HG03097 (cell line): ENCODE data around the gene PCSK1N.
"Not testable (repeated sequence)": the region's sequence is repeated elsewhere in the genome, so short reads cannot be mapped to it uniquely, and the experiment has no call there.

Experiments used
- ATAC-seq: cut with Tn5 transposase; IDR thresholded peaks from one replicate; pipeline ENCODE4 v1.9.1; 2021; ENCODE audit not compliant: unreplicated experiment, low FRiP score

PCSK1N gene

GRCh38 chrX:48824066-48824465, 11.3 kb downstream of the PCSK1N start:
- no peak for ATAC-seq

DNA sequence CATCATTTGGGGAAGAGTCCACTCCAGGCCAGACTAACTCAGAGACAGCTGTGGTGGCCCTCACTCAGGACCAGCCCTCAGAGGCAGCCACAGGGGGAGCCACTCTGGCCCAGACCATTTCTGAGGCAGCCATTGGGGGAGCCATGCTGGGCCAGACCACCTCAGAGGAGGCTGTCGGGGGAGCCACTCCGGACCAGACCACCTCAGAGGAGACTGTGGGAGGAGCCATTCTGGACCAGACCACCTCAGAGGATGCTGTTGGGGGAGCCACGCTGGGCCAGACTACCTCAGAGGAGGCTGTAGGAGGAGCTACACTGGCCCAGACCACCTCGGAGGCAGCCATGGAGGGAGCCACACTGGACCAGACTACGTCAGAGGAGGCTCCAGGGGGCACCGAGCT, 12.4 kb downstream of the PCSK1N start:
- ATAC-seq, result no peak

DNA sequence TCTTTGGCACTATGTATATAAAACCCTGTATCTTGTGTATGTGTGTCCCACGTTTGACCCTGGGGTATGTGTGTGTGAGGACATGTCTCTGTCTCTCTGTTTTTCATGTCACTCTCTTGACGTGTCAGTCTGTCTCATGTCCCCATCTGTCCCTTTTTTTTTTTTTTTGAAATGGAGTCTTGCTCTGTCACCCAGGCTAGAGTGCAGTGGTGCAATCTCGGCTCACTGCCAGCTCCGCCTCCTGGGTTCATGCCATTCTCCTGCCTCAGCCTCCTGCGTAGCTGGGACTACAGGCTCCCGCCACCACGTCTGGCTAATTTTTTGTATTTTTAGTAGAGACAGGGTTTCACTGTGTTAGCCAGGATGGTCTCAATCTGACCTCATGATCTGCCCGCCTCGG, 16.0 kb downstream of the PCSK1N start:
- ATAC-seq, result not testable (repeated sequence)

- no peak for ATAC-seq
These were observed 16.5 kb downstream of the PCSK1N start for GRCh38 chrX:48818866-48819265.

DNA sequence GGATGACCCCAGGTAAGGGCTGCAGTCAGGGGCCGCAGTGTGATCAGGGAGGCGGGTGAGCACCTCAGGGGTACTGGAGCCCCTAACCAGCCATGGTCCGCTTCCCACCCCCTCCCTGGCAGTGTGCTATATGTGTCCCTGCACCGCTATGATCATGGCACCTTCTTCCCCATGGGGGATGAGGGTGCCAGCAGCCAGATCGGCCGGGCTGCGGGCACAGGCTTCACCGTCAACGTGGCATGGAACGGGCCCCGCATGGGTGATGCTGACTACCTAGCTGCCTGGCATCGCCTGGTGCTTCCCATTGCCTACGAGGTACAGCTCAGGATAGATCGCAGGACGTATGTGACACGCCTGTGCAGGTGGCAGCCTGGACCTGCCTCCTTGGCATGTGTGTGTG, 17.3 kb downstream of the PCSK1N start:
- no peak for ATAC-seq

DNA sequence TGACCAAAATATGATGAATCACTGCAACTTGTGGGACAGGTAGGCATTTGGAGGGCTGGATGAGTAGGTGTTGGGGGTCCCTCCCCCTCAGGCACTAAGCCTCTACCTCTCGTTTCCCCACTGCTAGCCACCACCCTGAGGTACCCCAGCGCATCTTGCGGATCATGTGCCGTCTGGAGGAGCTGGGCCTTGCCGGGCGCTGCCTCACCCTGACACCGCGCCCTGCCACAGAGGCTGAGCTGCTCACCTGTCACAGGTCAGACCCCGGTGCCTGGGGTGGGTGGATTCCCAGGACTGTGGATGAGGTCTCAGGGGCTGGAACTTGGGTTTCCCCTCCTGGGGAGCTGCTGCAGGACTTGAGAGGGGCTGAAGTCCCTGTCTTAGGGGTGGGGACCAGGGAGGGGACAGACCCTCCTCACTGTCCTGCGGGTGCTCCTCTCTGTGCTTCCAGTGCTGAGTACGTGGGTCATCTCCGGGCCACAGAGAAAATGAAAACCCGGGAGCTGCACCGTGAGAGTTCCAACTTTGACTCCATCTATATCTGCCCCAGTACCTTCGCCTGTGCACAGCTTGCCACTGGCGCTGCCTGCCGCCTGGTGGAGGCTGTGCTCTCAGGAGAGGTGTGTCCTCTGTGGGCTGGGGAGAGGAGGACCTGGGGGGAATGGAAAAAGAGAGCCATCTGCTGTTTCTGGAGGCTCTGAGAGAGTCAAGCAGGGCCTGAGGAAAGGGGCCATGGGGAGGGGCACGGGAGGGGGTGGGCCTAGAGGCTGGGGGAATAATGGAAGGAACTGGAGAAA, 19.2 kb downstream of the PCSK1N start:
- ATAC-seq, result no peak

DNA sequence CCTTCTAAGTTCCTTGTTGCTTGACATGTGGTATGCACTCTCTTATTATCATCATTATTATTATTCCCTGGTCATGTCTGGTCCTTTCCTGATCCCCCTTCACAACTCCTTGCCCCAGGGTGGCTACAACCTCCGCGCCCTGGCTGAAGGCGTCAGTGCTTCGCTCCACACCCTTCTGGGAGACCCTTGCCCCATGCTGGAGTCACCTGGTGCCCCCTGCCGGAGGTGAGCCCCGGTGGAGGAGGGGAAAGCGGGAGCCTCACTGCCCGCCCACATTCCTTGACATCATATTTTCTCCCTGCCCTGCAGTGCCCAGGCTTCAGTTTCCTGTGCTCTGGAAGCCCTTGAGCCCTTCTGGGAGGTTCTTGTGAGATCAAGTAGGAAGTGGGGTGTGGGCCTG, 20.1 kb downstream of the PCSK1N start:
- ATAC-seq, result no peak

GRCh38 chrX:48814722-48815121, 20.7 kb downstream of the PCSK1N start:
- no peak for ATAC-seq

DNA sequence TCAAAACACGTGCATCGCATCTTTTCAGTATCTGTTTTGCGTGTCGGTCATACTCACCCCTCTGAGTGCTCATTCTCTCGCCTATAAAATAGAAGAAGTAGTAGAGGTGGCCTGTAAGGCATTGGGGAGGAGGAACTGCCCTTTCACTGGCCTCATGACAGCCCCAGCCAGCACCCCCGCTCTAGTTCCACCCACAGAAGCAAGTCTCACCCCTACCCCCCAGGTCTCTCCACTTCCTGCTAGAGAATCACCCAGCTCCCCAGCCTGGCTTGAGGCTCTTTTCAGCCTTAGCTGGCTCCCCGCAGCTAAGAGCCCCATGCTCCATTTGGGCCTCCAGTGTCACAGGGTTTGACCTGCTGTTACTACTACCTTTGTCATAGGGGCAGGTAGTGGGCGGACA, 21.8 kb downstream of the PCSK1N start:
- ATAC-seq, result no peak

GRCh38 chrX:48806081-48806480, 29.3 kb downstream of the PCSK1N start:
- ATAC-seq, result no peak

- ATAC-seq, result no peak
These were observed 32.6 kb downstream of the PCSK1N start for GRCh38 chrX:48802905-48803200.

- ATAC-seq, result peak; percentile 39
These were observed 33.1 kb downstream of the PCSK1N start for GRCh38 chrX:48802089-48802904.

DNA sequence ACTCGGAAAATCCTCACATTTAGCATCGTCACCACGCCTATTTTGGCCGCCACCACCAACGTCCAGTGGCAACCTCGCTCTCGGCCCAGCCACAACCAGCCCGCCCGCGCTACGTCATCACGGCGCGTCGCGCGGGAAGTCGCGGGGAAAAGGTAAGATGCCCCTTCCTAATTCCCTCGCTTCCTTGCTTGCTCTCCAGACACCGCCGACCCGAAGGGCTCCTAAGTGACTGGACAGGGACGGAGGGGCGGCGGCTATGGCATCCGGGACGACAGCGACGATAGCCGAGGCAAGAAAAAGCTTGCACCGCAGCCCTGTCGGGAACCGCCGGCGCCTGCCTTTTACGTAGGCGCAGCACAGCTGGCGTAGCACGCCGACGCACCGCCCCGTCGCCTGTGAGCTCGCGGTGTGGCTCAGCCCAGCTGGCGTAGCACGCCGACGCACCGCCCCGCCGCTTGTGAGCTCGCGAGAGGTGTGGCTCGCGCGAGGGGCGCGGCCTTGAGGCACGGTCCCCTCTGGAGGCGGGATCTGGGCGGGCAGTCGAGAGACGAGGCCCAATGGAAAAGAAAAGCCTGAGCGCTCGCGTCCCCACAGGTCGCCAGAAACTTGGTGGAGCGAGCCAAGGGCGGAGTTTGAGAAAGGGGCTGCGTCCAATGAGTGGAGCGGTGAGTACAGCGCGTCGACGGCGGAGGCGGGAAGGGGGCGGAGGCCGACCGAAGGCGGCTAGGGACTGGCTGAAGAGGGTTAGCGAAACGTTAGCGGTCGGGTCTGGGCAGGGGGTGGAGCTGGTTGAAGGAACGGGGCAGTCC, 33.9 kb downstream of the PCSK1N start, which contains the start of gene HDAC6:
Gene HDAC6 (plus strand): TSS at position 788 of the 809 bp plus-strand sequence. CDS start 626 bp downstream, outside the sequence.
- peak; percentile 78 for ATAC-seq

- no peak for ATAC-seq
These were observed 34.7 kb downstream of the PCSK1N start for GRCh38 chrX:48800574-48801279.

- no peak for ATAC-seq
These were observed 37.1 kb downstream of the PCSK1N start for GRCh38 chrX:48798318-48798717.

DNA sequence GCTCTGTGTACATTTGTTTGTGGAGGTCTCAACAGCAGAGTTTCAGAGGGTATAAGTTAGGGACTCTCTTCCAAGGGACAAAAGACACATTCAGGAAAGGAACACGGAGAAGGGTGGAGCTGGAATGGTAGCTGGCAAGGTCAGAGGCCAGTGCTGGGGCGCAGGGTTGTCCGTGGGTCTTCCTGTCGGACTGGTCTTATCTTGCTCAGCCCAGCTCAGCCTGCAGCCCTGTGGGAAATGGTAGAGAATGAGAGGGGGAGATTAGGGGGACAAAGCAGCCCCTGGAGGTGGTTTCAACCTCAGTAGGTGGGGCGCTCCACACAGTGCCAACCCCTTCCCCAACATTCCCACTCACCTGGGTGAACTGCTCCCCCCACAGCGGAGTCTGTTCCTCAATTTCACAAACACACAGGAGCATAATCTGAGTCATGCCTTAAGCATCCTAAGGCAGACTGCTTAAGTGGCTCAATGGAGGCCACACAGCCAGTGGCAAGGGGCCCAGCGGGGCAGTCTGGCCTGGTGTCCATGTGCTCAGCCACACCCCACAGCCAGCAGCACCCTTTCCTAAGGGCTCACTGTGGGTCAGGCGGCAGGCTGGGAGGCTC, 40.4 kb downstream of the PCSK1N start:
- no peak for ATAC-seq

DNA sequence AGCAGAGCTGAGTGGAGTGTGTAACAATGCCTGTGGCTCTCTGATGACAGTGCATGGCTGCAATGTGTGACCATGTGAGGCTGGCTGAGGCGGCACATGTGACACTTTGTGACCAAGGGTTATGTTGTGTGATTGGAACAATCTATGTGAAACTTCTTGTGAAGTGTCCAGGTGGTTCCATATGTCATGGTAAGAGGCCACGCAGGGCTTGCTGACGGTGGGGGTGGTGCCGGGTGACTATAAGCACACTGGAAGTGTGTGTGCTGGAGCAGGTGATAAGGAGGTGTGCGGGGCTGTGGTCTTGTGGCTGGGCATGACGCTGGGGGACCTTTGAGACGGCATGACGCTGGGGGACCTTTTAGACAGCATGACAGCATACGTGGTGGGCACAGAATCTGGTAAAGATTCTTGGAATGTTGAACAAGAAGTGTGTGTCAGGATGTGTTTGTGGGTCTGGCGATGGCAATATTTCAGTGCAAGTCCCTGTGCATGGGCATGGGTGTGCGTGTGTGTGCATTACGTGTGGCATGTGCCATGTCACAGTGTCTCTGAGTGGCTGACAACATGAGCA, 41.0 kb downstream of the PCSK1N start:
- ATAC-seq, result no peak

DNA sequence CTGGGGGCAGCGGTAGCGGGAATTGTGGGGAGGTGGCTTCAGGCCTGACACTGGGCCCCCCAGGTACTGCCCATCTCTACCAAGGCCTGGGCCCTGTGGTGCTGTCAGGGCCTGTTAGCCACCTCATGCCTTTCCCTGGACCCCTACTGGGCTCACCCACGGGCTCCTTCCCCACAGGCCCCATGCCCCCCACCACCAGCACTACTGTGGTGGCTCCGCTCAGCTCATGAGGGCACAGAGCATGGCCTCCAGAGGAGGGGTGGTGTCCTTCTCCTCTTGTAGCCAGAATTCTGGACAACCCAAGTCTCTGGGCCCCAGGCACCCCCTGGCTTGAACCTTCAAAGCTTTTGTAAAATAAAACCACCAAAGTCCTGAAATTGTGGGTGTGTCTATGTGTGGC, 41.5 kb downstream of the PCSK1N start:
- no peak for ATAC-seq

DNA sequence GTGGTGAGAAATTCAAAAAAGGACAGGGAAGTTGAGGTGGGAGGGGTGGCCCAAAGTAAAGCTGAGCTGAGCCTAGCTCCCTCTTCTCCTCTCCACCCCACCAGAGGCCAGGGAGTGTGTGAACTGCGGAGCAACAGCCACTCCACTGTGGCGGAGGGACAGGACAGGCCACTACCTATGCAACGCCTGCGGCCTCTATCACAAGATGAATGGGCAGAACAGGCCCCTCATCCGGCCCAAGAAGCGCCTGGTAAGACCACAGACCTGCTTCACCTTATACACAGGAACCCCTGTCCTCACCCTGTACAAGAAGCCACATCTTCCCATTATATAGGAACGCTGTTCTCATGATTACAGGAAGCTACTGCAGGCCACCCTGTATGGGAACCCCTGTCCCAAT, 43.2 kb downstream of the PCSK1N start:
- no peak for ATAC-seq
